HG03103 (cell line): ENCODE data around the gene PRKG1.
"Not testable (repeated sequence)": the region's sequence is repeated elsewhere in the genome, so short reads cannot be mapped to it uniquely, and the experiment has no call there.

ENCODE experiments used
- ATAC-seq: cut with Tn5 transposase; IDR thresholded peaks from one replicate; pipeline ENCODE4 v1.9.1; 2021; ENCODE audit warnings: low read depth; ENCODE audit not compliant: unreplicated experiment

PRKG1 gene

DNA sequence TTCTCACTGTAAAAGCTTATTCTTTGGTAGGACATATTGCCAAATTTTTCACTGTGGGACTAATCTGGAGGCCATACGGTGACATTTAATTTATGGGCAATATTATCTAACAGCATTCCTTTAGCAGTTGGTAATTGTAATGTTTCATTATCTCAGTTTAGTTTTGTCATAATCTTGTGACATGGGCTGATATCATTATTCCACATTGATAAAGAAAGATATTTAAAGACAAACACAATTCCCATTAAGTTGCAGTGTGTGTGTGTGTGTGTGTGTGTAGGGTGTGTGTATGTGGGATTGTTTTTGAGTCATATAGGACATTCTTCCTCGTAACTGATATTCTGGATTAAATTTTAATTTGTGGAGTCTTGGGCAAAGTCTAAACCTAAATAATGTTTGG, 238.5 kb downstream of the PRKG1 start:
- ATAC-seq = no peak

DNA sequence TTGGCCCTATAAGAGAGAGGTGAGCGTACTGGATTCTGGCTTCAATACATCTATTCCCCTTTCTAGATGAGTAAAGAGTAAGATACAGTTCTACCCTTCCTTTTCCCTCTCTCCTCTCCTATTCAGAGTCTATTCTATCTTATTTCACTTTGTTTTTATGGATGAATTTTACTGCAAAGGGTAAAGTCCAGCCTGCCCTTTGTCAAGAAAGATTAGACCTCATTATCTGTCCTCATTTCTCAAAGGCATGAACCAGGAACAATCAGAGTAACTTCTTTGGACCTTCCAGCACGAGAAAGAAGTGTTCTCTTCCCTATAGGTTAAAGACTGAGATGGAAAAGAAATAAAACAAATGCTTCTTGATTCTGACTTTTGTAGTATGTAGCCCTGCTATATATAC, 239.0 kb downstream of the PRKG1 start:
- ATAC-seq = no peak

- ATAC-seq = no peak
Observed at GRCh38 chr10:51313773-51314478, 239.6 kb downstream of the PRKG1 start.

DNA sequence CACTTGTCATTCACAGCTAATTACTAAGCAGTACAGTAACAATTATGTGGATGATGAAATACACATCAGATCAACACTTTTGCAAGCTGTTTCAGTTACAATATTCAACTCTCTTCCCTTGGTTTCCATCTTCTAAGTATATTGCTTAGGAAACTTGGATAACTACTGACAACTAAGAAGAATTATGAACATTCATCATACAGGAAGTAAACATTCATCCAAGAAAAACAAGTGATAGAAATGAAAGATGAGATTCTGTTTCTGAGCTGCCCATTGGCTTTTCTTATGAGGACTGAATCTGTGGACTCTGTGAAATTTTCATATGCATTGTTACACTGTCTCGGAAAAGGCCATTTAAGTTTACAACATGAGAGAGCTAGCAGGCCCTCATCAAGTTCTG, 240.2 kb downstream of the PRKG1 start:
- no peak for ATAC-seq

GRCh38 chr10:51318399-51319172, 244.3 kb downstream of the PRKG1 start:
- ATAC-seq = no peak

DNA sequence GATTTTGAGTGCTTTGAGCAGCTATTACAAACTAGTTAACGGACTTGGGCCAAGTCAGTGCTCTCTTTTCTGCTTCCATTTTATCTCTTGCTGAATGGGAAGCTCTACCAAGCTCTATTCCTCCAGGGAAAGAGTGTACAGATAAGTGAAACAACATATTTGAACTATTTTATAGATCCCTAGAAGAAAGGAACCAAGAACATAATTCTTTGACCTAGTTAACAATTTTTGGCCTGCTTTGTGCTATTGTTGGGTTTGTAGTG, 244.8 kb downstream of the PRKG1 start:
- no peak for ATAC-seq

GRCh38 chr10:51321300-51321699, 247.0 kb downstream of the PRKG1 start:
- ATAC-seq = no peak

DNA sequence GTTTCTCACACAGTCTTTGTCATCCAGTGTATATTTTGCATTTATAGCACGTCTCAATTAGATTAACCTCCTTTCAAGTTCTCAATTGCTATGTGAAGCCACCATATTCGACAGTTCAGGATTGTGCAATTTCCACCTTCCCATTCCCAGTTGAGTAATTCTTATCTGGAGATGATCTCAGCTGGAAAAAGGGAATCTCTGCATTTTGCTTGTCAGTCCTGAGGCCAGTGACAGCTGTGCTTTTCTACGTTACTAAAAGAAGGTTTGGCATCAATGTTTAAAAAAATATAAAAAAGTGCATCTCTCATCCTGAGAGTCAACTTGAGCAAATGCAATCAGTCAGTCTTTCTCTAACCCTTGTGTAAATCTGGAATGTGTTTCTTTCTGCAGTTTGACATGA, 247.7 kb downstream of the PRKG1 start:
- ATAC-seq = no peak

DNA sequence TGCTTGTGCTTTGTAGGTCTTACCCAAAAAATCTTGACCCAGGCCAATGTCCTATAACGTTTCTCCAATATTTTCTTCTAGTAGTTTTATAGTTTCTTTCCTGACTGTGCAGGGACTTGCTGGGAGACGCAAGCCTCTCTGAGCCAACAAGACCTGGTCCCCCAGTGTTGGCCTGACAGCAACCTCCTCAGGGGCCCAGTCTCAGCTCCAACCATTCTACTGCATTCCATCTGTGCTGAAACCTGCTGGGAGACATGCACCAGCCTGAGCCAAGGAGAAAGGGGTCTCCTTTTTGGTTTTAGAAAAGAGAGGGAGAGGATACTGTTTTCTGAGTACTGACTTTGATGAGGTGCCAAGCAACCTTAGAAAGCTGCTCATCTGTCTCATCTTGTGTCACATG, 251.4 kb downstream of the PRKG1 start:
- ATAC-seq = no peak

GRCh38 chr10:51326174-51326573, 251.9 kb downstream of the PRKG1 start:
- no peak for ATAC-seq

DNA sequence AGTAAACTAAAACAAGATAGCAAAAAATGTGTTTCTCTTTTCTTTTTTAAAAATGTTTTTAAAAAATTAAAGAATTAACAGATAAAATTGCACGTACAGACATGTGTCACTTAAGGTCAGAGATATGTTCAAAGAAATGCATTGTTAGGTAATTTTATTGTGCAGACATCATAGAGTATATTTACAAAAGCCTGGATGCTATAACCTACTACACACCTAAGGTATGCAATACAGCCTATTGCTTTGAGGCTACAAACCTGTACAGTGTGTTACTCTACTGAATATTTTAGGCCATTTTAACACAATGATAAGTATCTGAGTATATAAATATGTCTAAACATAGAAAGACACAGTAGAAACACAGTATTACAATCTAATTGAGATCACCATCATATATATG, 253.1 kb downstream of the PRKG1 start:
- ATAC-seq = no peak

- ATAC-seq = no peak
Observed at GRCh38 chr10:51340366-51340765, 266.1 kb downstream of the PRKG1 start.

- ATAC-seq = no peak
Observed at GRCh38 chr10:51340845-51341610, 266.7 kb downstream of the PRKG1 start.

GRCh38 chr10:51341745-51342144, 267.5 kb downstream of the PRKG1 start:
- ATAC-seq = not testable (repeated sequence)

DNA sequence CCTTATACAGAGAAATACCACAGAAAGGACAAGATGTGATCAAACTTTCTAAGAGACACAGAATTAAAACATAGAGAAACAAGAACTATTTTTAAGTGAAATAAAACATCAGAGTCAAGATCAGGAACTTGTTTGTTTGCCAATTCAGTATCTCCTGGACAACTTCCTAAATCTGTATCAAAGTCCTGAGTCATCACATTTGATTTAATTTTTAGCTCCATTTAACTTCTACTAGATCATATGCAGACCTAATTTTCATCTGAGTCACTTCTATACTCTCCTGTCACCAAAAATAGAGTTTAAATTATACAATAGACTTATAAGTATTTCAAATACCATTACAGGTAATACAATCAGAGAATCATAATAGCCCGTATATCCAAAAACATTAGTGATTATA, 268.1 kb downstream of the PRKG1 start:
- ATAC-seq = no peak

- ATAC-seq = no peak
Observed at GRCh38 chr10:51343391-51343790, 269.1 kb downstream of the PRKG1 start.

DNA sequence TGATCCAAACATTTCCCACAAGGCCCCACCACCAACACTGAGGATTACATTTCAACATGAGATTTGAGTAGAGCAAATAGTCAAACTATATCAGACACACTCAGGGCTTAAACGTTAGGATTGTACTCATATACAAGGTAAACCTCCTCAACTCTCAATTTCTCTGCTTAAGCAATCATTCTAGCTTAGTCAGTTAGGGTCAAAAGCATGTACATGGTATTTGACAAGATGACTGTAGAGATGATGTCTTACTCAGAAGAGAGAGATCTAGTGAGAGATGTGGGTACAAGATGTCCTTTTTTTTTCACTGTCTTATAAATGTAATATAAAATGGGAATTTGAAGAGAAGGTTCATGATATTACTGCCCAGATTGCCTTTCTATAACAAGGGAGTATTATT, 270.1 kb downstream of the PRKG1 start:
- no peak for ATAC-seq

DNA sequence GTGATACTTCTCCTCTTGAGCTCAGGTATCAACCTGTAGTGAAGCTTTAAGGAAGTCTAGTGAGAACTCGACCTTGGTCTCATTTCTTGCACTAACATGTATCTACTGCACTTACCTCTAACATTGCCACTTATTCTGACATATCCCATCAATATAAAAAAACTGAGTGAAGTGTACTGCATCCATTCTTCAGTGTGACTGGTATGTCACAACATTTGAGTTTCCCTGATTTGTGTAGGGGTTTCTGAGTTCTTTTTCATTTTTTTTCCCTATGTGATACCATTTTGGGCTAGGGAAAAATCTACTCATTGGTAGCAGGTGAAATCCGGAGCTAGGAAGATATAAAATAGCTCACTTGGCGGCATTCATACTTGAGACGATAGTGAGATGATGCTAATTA, 274.3 kb downstream of the PRKG1 start:
- no peak for ATAC-seq

DNA sequence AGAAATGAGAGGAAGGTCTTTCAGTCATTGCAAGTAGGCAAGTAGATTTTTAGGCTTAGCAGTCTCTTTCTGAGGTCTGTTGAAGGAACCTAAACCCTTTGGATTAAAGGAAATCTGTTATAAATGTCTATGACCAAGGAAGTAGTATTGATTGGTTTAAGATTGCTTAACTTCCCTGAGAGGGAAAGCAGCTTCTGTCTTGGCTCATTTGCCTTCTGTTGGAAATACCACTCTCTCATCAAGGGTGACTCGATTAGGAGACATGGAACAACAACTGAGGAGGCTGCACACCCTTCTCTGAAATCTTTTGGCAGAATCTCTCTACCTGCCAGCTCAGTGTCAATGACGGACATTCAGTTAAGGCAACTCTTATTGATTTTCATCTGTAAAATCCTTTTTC, 282.9 kb downstream of the PRKG1 start:
- no peak for ATAC-seq

- ATAC-seq = no peak
Observed at GRCh38 chr10:51358227-51358626, 283.9 kb downstream of the PRKG1 start.

DNA sequence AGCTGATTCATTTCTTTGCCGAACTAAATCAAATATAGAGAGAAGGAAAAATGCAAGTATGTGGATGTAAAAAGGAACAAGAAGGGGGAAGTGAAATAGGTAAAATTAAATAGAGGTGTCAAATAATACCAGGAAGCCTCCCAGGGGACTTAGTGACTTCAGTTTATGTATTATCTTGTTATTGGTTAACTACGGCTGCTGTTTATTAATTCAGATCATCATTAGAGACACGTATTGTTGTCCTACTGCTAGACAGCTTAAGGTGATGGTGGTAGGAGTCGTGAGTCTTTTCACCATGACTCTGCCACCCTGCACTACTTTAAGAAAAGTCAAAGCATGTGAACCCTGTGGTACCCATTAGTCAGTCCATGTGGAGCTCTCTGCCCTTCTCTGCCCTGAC, 289.1 kb downstream of the PRKG1 start:
- ATAC-seq = no peak

DNA sequence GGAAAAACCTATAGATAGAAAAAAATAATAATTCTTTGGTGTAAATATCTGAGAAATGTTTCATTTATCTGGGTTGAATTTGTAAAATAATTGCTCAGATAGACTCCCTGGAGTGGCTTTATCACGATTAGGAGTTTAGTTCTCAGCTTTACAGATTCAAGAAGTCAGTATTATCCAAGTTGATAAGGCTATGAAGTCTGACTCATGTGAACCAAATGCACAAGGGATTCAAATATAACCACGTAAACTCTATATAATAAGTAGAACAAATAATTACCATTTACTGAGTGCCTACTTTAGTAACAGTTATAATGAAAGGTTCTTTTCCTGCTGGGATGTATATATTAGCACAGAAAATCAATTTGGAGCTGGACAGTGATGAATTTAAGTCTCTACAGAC, 290.4 kb downstream of the PRKG1 start:
- no peak for ATAC-seq
